Type B pancreatic cell (in vitro differentiated cells): ENCODE data around the gene TMEM121B. TPM values are rescaled to one million over a fixed set of nuclear protein-coding genes. Genes with fewer than 3 reads are reported as not detected.

Source experiments
- DNase-seq: peaks from one replicate; pipeline ENCODE4 v3.0.0; 2021; ENCODE audit warnings: mixed read lengths; ENCODE audit not compliant: unreplicated experiment; ENCODE audit errors: extremely low spot score
- H3K27ac Mint-ChIP-seq: 2 replicates; pipeline ENCODE4 v1.8.0; 2021; ENCODE audit warnings: mild to moderate bottlenecking, mixed read lengths
- H3K27me3 Mint-ChIP-seq: 2 replicates; pipeline ENCODE4 v1.8.0; 2021; ENCODE audit warnings: mixed read lengths
- H3K36me3 Mint-ChIP-seq: 2 replicates; pipeline ENCODE4 v1.8.0; 2021; ENCODE audit warnings: mixed read lengths
- H3K4me1 Mint-ChIP-seq: one replicate; pipeline ENCODE4 v1.8.0; 2021; ENCODE audit warnings: mixed read lengths; ENCODE audit not compliant: unreplicated experiment
- H3K4me3 Mint-ChIP-seq: 2 replicates; pipeline ENCODE4 v1.8.0; 2021; ENCODE audit warnings: mild to moderate bottlenecking, mixed read lengths
- H3K9me3 Mint-ChIP-seq: 2 replicates; pipeline ENCODE4 v1.8.0; 2021; ENCODE audit warnings: mixed read lengths
- total RNA-seq: library from RNA; stranded (reverse); gene quantifications from 2 replicates; pipeline ENCODE4 v1.2.1, GENCODE V29; 2021; ENCODE audit warnings: low replicate concordance
- TF ChIP-seq, protein P1 (sequence below): fragments of 200-600 bp; sonication (generic); conservative IDR thresholded peaks from 2 replicates; pipeline ENCODE4 v1.5.0; 2021; ENCODE audit warnings: antibody characterized with exemption, mild to moderate bottlenecking

Gene TMEM121B
- total RNA-seq, 1 donor from 2014 or later: 2.9 TPM

DNA sequence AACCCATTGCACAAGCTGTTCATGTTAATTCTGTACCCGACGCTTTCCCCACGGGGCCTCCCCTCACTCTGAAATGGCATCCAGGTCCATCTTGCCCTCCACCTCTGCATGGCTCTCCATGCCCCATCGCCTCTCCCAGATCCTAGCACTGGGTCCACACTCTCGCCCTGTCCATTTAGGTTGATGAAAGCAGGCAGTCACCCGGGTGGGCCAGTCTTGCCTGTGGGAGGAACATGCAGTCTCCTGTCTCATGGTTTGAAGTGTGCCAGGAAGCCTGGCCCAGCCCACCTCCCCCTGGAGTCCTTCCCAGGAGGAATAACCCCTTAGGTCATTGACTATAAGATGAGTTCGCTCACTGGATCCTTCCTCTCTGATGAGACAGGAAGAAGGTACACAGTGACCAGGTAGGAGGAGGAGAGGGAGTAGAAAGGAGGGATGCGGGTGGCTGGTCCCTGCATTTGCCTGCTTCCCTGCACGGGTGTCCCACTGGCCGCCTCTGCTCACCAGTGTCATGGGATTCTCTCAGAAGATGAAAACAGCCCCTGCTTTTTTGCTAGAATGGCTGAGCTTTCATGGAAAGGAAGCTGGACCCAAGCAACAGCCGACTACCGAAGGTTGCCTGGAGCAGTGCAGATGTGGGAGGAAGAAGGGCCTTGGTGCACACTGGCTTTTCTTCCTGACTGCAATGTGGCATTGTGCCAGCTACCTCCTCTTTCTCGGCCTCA lies 6.8 kb downstream of the TMEM121B start:
- H3K4me3 Mint-ChIP-seq: no peak overlapping the region
- no peak for DNase-seq
- no peaks in the 10 kb centered on the region for H3K9me3 Mint-ChIP-seq
- TF ChIP-seq, protein P1, sequence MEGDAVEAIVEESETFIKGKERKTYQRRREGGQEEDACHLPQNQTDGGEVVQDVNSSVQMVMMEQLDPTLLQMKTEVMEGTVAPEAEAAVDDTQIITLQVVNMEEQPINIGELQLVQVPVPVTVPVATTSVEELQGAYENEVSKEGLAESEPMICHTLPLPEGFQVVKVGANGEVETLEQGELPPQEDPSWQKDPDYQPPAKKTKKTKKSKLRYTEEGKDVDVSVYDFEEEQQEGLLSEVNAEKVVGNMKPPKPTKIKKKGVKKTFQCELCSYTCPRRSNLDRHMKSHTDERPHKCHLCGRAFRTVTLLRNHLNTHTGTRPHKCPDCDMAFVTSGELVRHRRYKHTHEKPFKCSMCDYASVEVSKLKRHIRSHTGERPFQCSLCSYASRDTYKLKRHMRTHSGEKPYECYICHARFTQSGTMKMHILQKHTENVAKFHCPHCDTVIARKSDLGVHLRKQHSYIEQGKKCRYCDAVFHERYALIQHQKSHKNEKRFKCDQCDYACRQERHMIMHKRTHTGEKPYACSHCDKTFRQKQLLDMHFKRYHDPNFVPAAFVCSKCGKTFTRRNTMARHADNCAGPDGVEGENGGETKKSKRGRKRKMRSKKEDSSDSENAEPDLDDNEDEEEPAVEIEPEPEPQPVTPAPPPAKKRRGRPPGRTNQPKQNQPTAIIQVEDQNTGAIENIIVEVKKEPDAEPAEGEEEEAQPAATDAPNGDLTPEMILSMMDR: no peak
- H3K27me3 Mint-ChIP-seq: peaks cover 31% of the 10 kb centered on the region
- H3K36me3 Mint-ChIP-seq: no peaks in the 10 kb centered on the region
- no peak overlapping the region for H3K27ac Mint-ChIP-seq
- H3K4me1 Mint-ChIP-seq: no peaks in the 10 kb centered on the region

DNA sequence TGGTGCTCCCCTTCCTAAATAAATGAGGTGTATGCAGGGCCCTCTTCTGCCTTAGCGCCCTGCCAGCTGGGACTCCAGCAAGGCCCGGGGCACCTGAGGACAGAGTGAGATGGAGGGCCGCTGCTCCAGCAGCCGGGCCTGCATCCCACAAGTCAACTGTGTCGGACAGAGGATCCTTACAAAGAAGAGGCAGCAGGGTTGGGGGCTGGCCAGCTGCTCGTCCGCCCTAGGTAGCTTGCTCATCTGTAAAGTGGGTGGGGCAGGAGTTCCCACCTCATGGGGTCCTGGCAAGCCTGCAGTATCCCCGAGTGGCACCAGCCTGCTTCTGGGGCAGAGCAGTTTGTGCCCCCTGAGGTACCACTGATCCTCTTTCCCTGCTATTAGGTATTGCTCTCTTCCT lies 7.6 kb downstream of the TMEM121B start:
- DNase-seq: no peak
- H3K4me1 Mint-ChIP-seq: no peaks in the 10 kb centered on the region
- H3K27ac Mint-ChIP-seq: no peak overlapping the region
- no peak overlapping the region for H3K4me3 Mint-ChIP-seq
- peaks cover 24% of the 10 kb centered on the region for H3K27me3 Mint-ChIP-seq
- TF ChIP-seq, protein P1: no peak
- H3K36me3 Mint-ChIP-seq: no peaks in the 10 kb centered on the region
- H3K9me3 Mint-ChIP-seq: no peaks in the 10 kb centered on the region

DNA sequence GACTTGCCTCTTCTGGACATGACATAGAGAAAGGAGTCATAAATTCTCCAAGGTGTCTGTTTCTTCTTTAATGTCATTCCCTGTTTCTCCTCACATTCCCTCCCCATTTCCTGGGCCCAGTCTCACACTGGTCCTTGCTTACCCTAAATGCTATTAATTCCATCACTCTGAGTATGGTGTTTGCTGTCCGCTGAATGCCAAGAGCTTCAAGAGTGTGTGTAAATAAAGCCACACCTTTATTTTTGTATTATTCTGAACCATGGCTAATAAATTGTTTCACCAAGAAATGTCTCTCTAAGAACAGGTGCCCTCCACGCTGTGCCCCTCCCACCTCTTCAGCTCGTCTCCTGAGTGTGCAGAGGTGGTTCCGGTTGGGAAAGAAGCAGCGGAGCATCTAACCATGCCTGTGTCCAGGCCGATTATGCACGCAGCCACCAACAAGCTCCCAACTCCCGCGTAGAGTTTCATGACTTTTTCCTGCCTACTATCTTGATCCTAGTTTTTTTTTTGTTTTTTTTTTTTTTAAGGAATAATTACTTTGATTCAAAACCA lies 8.6 kb downstream of the TMEM121B start:
- H3K4me1 Mint-ChIP-seq: no peaks in the 10 kb centered on the region
- TF ChIP-seq, protein P1: no peak
- no peak overlapping the region for H3K27ac Mint-ChIP-seq
- H3K9me3 Mint-ChIP-seq: no peaks in the 10 kb centered on the region
- no peak overlapping the region for H3K4me3 Mint-ChIP-seq
- no peak for DNase-seq
- H3K36me3 Mint-ChIP-seq: no peaks in the 10 kb centered on the region
- H3K27me3 Mint-ChIP-seq: peaks cover 14% of the 10 kb centered on the region

DNA sequence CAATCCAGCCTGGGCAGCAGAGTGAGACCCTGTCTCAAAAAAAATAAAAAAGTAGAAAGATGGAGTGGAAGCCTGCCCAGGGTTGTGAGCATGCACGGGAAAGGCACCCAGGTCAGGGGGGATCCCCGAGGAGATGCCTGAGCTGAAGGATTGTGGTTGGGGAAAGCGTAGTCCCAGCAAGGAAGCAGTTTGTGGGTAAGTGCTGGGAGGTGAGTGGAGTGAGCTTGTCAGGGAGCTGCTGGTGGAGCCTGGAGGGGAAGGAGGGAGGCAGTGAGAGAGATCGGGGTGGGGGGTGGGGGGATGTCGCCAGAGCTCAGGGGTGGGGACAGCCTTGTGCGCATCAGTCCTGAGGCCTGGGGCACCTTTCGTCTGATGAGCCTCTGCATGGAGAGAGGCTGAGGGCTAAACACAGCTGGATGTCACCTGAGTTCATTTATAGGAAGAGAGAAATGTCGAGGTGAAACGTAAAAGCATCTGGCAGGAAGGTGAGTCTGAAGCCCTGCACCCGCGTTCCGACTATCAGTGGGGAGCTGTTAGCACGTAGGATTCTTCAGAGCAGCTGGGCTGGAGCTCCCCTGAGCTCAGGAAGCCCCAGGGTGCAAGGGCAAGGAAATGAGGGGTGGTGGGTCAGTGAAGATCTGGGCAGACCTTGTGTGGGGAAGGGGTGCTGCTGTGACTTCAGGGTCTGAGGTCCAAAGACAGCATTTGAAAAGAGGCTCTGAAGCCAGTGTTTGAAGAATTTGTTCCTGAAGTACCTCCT lies 10.2 kb downstream of the TMEM121B start:
- peaks cover 1% of the 10 kb centered on the region for H3K27me3 Mint-ChIP-seq
- DNase-seq: no peak
- H3K4me3 Mint-ChIP-seq: no peak overlapping the region
- H3K36me3 Mint-ChIP-seq: no peaks in the 10 kb centered on the region
- no peaks in the 10 kb centered on the region for H3K4me1 Mint-ChIP-seq
- H3K27ac Mint-ChIP-seq: no peak overlapping the region
- TF ChIP-seq, protein P1: no peak
- H3K9me3 Mint-ChIP-seq: no peaks in the 10 kb centered on the region

DNA sequence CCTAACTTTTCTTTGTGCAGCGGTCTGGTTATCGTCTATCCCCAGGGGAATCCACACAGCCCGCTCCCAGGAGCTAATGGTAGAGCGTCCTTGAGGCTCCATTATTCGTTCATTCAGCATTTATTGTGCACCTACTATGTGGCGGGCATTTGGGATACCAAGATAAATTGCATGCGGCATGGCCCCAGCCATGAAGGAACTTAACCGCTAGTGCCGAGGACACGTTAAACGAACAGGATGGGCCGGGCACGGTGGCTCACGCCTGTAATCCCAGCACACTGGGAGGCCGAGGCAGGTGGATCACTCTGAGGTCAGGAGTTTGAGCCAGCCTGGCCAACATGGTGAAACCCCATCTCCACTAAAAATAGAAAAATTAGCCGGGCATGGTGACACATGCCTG lies 11.2 kb downstream of the TMEM121B start:
- Mint-ChIP-seq H3K9me3 (no peaks in the 10 kb centered on the region), H3K27me3 (no peaks in the 10 kb centered on the region), H3K27ac (no peak overlapping the region), H3K36me3 (no peaks in the 10 kb centered on the region), H3K4me1 (no peaks in the 10 kb centered on the region), H3K4me3 (no peak overlapping the region)
- no peak for DNase-seq
- TF ChIP-seq, protein P1: no peak
